Measurements from ENCODE around the gene B4GALT5.

The B4GALT5 gene

DNA sequence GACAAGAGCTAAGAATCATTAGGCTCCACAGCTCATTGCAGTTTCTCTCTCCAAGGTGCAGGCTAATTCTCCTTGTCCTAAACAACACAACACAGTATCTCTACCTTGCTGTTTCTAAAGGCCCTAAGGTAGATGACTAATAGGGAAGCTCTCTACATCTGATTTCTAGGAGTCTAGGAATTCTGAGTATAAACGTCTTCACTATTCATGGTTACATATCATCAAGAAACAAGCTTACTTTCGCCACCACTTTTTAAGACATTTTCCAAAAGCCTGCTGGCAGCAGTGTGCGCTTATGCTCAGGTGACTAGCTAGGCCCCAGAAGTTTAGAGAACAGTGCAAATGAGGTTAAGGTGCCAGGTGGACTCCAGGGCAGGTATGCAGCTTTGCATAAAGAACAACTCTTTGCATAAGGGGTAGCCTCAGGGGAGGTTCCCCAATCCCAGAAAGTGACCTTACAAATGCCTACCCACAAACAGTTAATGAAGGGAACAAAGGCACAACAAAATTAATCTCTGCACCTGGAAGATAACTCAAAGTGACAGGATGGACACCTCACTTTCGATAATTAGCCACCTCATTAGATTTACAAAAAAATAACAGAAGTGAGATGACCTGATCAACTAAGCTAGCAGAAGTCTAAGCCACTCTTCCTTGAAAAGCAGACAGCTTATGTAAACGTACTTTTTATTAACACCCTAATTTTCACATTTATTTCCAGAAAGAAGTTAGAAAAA lies 20.1 kb downstream of the B4GALT5 start:
- Histone ChIP-seq H3K27ac (0 out of 2 replicates have a peak overlapping the region, but pooled peaks have one; percentile 28), H3K4me3 (no peak overlapping the region), H3K9me3 (ENCODE audit: low read depth, low read length) (no peaks in the 10 kb centered on the region), H3K36me3 (ENCODE audit: insufficient read depth, low read length) (no peaks in the 10 kb centered on the region), H3K9ac (ENCODE audit: insufficient read length) (no peak overlapping the region)
- no peak for DNase-seq (ENCODE audit: low read depth, low spot score)
- TF ChIP-seq FOXP2 (optimal IDR thresholded peaks at IDR 0.05; ENCODE audit: control extremely low read depth, extremely low read length, insufficient read depth), result no peak
- no peak for TF ChIP-seq EZH2 (IDR thresholded peaks at IDR 0.05)
- TF ChIP-seq POLR2AphosphoS5 (IDR thresholded peaks at IDR 0.05; ENCODE audit: borderline replicate concordance, low read depth, low read length), result no peak

DNA sequence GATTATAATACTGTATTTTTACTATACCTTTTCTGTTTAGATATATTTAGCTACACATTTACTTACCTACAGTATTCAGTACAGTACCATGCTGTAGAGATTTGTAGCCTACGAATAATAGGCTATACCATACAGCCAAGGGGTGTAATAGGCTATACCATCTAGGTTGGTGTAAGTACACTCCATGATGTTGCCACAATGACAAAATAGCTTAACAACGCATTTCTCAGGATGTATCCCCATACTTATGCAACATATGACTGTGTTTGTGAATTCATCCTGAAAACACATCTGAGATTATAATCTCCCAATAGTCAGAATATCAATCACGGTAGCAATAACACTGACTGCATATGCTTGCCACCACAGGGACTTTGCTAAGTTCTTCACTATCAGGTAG lies 20.7 kb downstream of the B4GALT5 start:
- H3K9me3 ChIP-seq (ENCODE audit: low read depth, low read length), result no peaks in the 10 kb centered on the region
- DNase-seq (ENCODE audit: low read depth, low spot score), result no peak
- H3K4me3 ChIP-seq, result no peak overlapping the region
- H3K27ac ChIP-seq, result no peak overlapping the region
- H3K36me3 ChIP-seq (ENCODE audit: insufficient read depth, low read length), result no peaks in the 10 kb centered on the region
- H3K9ac ChIP-seq (ENCODE audit: insufficient read length), result no peak overlapping the region
- TF ChIP-seq FOXP2 (optimal IDR thresholded peaks at IDR 0.05; ENCODE audit: control extremely low read depth, extremely low read length, insufficient read depth), result no peak

DNA sequence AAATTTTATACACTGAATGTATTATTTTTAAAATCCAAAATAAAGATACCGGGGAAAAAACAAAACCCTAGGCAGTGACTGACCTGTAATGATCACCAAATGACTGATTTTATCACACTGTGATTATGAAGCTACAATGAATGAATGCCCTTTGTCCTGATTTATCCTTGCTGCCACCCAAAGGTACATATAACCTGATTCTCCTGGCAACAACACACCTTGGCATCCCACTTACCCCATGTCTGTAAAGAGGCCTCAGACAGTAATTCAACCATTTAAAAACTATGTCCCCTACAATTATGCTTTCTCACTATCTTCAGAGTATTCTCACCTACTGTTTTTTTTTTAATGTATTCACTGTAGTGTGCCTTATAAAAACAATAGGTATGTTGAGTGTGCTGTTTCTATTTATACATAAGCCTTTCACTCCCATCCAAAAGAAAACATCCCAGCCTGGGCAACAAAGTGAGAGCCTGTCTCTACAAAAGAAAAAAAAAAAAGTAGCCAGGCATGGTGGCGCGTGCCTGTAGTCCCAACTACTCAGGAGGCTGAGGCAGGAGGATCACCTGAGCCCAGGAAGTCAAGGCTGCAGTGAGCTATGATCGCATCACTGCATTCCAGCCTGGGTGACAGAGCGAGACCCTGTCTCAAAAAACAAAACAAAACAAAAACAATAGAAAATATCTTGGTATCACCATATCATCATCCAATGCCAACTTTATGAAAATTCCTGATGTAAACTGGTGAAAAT lies 21.7 kb downstream of the B4GALT5 start:
- no peak overlapping the region for H3K4me3 ChIP-seq
- TF ChIP-seq EZH2 (IDR thresholded peaks at IDR 0.05), result no peak
- TF ChIP-seq POLR2AphosphoS5 (IDR thresholded peaks at IDR 0.05; ENCODE audit: borderline replicate concordance, low read depth, low read length), result no peak
- no peak for TF ChIP-seq FOXP2 (optimal IDR thresholded peaks at IDR 0.05; ENCODE audit: control extremely low read depth, extremely low read length, insufficient read depth)
- H3K9ac ChIP-seq (ENCODE audit: insufficient read length), result no peak overlapping the region
- H3K27ac ChIP-seq, result peak overlapping the region; percentile 48; the same call in 1 of the 2 replicates
- no peak for DNase-seq (ENCODE audit: low read depth, low spot score)
- no peaks in the 10 kb centered on the region for H3K36me3 ChIP-seq (ENCODE audit: insufficient read depth, low read length)
- no peaks in the 10 kb centered on the region for H3K9me3 ChIP-seq (ENCODE audit: low read depth, low read length)

DNA sequence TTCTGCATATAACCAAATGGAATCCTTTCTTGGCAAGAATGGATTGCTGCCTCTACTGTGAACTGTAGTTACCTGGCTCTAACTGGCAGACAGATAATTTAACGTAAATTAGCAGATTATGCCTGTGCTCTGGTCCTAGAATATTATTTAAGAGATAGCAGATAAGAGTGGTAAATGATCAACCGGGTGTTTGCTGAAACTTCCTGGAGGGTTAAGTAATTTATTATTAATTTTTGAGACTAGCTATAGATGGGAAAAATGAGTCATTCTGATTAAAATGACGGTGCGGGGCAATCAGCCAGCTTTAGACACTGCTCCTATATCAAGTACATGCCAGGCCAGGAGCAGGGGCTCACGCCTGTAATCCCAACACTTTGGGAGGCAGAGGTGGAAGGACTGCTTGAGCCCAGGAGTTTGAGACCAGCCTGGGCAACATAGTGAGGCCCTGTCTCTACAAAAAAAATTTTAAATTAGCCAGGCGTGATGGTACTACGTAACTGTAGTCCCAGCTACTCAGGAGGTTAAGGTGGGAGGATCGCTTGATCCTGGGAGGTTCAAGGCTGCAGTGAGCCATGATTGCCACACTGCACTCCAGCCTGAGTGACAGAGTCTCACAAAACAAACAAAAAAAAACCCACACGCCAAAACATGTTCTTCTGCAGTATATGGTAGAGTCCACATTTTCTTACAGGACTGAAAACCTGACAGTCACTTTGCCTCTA lies 22.6 kb downstream of the B4GALT5 start:
- Histone ChIP-seq H3K27ac (peak overlapping the region; percentile 48), H3K36me3 (ENCODE audit: insufficient read depth, low read length) (no peaks in the 10 kb centered on the region), H3K4me3 (no peak overlapping the region), H3K9ac (ENCODE audit: insufficient read length) (no peak overlapping the region), H3K9me3 (ENCODE audit: low read depth, low read length) (no peaks in the 10 kb centered on the region)
- no peak for TF ChIP-seq POLR2AphosphoS5 (IDR thresholded peaks at IDR 0.05; ENCODE audit: borderline replicate concordance, low read depth, low read length)
- TF ChIP-seq FOXP2 (optimal IDR thresholded peaks at IDR 0.05; ENCODE audit: control extremely low read depth, extremely low read length, insufficient read depth), result no peak
- no peak for TF ChIP-seq EZH2 (IDR thresholded peaks at IDR 0.05)
- no peak for DNase-seq (ENCODE audit: low read depth, low spot score)

DNA sequence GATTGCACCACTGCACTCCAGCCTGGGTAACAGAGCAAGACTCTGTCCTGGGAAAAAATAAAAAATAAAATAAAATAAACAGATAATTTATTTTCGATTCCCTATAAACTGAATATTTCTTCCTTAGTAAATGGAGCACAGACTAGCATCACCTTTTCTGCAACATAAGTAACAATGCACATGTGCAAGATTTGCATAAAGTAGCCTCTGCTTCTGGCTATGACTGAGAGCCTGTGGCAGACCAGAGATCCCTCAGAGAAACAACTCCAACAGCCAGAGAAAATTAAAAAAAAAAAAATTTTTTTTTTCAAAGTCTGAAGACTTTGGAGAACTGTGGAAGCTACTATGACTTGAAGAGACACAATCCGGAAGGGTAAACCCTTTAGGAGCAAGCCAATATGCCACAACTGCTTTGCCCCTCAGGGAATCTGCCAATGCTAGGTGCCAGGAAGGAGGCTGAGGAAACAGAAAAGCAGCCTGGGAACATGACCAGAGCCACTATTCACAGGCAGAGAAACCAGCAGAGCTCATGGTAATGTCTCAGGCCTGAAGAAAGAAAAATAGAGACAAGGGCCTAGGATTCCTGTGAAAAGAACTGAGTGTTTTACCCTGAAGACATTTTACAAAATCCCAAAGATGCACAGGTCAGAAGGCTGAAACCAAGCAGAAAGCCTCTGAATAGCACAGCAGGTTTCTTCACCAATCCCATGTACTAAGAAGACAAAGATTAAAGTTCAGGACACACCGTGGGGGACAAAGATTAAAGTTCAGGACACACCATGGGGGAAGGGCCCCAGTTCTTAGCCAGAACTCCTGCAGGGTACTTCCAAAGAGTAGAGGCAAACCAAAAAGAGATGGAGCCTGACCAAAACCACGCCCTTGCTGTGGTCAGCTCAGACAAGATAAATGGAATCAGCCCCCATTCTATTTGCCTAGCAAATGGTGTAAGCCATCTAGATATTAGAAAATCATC lies 25.8 kb downstream of the B4GALT5 start:
- Histone ChIP-seq H3K9me3 (ENCODE audit: low read depth, low read length) (no peaks in the 10 kb centered on the region), H3K27ac (peak overlapping the region; percentile 96), H3K4me3 (peak overlapping the region; percentile 36), H3K9ac (ENCODE audit: insufficient read length) (peak overlapping the region; percentile 38), H3K36me3 (ENCODE audit: insufficient read depth, low read length) (no peaks in the 10 kb centered on the region)
- TF ChIP-seq EZH2 (IDR thresholded peaks at IDR 0.05), result no peak
- no peak for TF ChIP-seq POLR2AphosphoS5 (IDR thresholded peaks at IDR 0.05; ENCODE audit: borderline replicate concordance, low read depth, low read length)
- no peak for TF ChIP-seq FOXP2 (optimal IDR thresholded peaks at IDR 0.05; ENCODE audit: control extremely low read depth, extremely low read length, insufficient read depth)
- DNase-seq (ENCODE audit: low read depth, low spot score), result no peak

- DNase-seq (ENCODE audit: low read depth, low spot score), result peak; percentile 72
- TF ChIP-seq POLR2AphosphoS5 (IDR thresholded peaks at IDR 0.05; ENCODE audit: borderline replicate concordance, low read depth, low read length), result peak; percentile 47; the same call in 1 of the 2 replicates
- TF ChIP-seq EZH2 (IDR thresholded peaks at IDR 0.05), result no peak
- no peak for TF ChIP-seq FOXP2 (optimal IDR thresholded peaks at IDR 0.05; ENCODE audit: control extremely low read depth, extremely low read length, insufficient read depth)
- H3K9me3 ChIP-seq (ENCODE audit: low read depth, low read length), result no peaks in the 10 kb centered on the region
- peak overlapping the region; percentile 96 for H3K27ac ChIP-seq
- no peaks in the 10 kb centered on the region for H3K36me3 ChIP-seq (ENCODE audit: insufficient read depth, low read length)
- H3K9ac ChIP-seq (ENCODE audit: insufficient read length), result peak overlapping the region; percentile 25
- peak overlapping the region; percentile 65 for H3K4me3 ChIP-seq
Measured at GRCh38 chr20:49685809-49686208, 27.9 kb downstream of the B4GALT5 start.

GRCh38 chr20:49685161-49685601 lies 28.5 kb downstream of the B4GALT5 start:
- peak overlapping the region; percentile 25 for H3K9ac ChIP-seq (ENCODE audit: insufficient read length)
- H3K4me3 ChIP-seq, result peak overlapping the region; percentile 65
- TF ChIP-seq POLR2AphosphoS5 (IDR thresholded peaks at IDR 0.05; ENCODE audit: borderline replicate concordance, low read depth, low read length) (no peak), FOXP2 (optimal IDR thresholded peaks at IDR 0.05; ENCODE audit: control extremely low read depth, extremely low read length, insufficient read depth) (no peak), EZH2 (IDR thresholded peaks at IDR 0.05) (no peak)
- H3K27ac ChIP-seq, result peak overlapping the region; percentile 96
- DNase-seq (ENCODE audit: low read depth, low spot score), result no peak
- H3K9me3 ChIP-seq (ENCODE audit: low read depth, low read length), result no peaks in the 10 kb centered on the region
- H3K36me3 ChIP-seq (ENCODE audit: insufficient read depth, low read length), result no peaks in the 10 kb centered on the region
